Upper lobe of left lung (tissue), 4 donors: ENCODE measurements around the gene WIPF1.

Experiments used
- EP300 ChIP-seq, 4 donors: sonication (generic); formaldehyde crosslinking; IDR thresholded peaks; one replicate each; pipeline ENCODE4 v1.5.1; 2017; ENCODE audit warnings: antibody characterized with exemption in 4 of 4, control low read depth in 2 of 4
- TF ChIP-seq, protein P1 (sequence below), 6 experiments: fragments of 450-650 bp in 4 of 6; fragments of 200-600 bp in 2 of 6; sonication (generic) in 2 of 6; IDR thresholded peaks; one replicate each; pipeline ENCODE4 v1.5.1; 2016 to 2019; ENCODE audit warnings: antibody characterized with exemption in 6 of 6

DNA sequence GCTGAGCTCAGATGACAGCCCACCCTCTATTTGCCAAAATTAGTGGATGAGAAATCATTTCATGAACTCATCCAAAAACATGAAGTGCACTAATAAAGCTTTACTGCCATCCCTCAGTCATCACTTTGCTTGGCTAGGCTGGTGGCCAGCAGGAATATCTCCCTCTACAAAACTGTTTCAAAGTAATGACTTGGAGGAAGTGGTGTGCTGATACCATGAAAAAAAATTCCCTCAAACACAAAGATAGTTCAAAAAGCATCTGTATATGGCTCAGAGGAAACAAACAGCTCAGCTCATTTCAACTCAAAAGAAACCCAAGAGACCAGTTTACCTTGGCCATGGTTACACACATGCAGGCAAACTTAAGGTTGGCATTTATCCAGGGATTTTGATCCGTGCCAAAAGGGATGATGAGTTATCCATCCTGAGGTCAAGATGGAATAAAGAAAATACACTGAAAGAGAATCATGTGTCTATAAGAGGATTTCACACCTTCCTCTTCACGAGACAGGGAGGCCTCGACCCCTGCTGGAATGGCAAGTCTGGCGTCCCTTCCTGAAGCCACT is 18.4 kb upstream of the WIPF1 start:
- TF ChIP-seq, protein P1, sequence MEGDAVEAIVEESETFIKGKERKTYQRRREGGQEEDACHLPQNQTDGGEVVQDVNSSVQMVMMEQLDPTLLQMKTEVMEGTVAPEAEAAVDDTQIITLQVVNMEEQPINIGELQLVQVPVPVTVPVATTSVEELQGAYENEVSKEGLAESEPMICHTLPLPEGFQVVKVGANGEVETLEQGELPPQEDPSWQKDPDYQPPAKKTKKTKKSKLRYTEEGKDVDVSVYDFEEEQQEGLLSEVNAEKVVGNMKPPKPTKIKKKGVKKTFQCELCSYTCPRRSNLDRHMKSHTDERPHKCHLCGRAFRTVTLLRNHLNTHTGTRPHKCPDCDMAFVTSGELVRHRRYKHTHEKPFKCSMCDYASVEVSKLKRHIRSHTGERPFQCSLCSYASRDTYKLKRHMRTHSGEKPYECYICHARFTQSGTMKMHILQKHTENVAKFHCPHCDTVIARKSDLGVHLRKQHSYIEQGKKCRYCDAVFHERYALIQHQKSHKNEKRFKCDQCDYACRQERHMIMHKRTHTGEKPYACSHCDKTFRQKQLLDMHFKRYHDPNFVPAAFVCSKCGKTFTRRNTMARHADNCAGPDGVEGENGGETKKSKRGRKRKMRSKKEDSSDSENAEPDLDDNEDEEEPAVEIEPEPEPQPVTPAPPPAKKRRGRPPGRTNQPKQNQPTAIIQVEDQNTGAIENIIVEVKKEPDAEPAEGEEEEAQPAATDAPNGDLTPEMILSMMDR (IDR thresholded peaks at IDR 0.05), result no peak
- no peak for TF ChIP-seq EP300 (IDR thresholded peaks at IDR 0.05)
